Activated CD4-positive, alpha-beta T cell treated with anti-CD3 and anti-CD28 coated beads, Interleukin-2, Interleukin-6, amounts not matched to agents 100 ng/mL and 50 ng/mL, durations not matched to agents 16 hours and 8 hours (primary cell): Measurements from ENCODE around the gene GMDS.

ENCODE experiments used
- DNase-seq: peaks from one replicate; pipeline ENCODE4 v3.0.0-alpha.2; 2020

The GMDS gene

GRCh38 chr6:1923449-1923848 lies 322.0 kb downstream of the GMDS start:
- no peak for DNase-seq

GRCh38 chr6:1917626-1918371 lies 327.6 kb downstream of the GMDS start:
- DNase-seq = peak; percentile 61

DNA sequence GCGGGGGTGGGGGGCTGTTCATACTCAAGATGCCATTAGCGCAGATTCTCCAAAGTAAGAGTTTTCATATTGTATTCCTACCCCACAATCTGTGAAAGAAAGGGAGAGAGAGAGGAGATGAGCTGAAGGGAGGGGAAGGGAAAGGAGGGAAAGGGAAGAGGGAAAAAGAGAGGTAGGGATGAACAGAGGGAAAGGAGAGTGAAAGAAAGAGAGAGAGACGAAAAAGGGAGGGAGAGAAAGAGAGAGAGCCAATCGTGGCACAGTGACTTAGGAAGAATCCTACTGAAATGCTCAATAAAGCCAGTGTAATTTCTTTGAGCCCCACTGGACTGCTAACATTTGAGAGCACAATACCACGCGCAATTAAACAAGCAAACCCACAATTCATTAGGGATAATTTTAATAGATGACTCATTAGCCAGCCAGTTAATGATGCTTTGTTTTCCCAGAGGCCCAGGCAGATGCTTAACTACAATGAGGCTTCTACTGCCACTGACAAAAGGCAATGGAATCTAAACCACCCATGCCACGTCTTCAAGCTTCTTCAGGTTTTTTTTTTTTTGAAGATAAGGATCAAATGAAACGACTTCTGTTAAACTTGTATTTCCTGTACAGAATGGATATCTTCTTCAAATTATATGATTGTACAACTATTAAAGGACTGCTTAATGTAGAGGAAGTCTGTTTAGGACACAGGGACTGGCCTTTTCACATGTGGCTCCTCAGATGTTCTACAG lies 328.9 kb downstream of the GMDS start:
- DNase-seq = no peak

GRCh38 chr6:1915226-1915625 lies 330.2 kb downstream of the GMDS start:
- no peak for DNase-seq

GRCh38 chr6:1913577-1913976 lies 331.8 kb downstream of the GMDS start:
- DNase-seq = no peak

- DNase-seq = no peak
Observed at GRCh38 chr6:1912731-1913130, 332.7 kb downstream of the GMDS start.

GRCh38 chr6:1911474-1911873 lies 333.9 kb downstream of the GMDS start:
- no peak for DNase-seq

GRCh38 chr6:1910621-1911407 lies 334.6 kb downstream of the GMDS start:
- DNase-seq = no peak

DNA sequence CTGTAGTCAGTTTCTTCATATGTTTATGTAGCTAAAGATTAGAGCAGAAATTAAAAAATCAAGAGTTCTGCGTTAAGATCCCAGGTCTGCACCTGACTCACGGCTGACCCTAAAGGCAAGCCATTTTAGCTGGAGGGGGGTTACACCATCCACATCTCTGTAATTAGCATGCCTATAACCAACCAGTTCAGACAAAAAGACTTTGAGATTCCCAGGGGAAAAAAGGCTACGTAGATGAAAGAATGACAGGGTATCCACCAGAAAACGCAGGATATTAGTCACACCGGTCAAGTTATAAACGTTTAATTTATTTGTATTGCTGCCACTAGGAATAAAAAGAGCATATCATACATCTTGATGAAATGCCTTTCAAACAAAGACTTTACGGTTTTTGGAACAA lies 336.6 kb downstream of the GMDS start:
- DNase-seq = no peak

- DNase-seq = no peak
Observed at GRCh38 chr6:1906609-1907008, 338.8 kb downstream of the GMDS start.

- DNase-seq = no peak
Observed at GRCh38 chr6:1906014-1906413, 339.4 kb downstream of the GMDS start.

- DNase-seq = no peak
Observed at GRCh38 chr6:1904898-1905297, 340.5 kb downstream of the GMDS start.

DNA sequence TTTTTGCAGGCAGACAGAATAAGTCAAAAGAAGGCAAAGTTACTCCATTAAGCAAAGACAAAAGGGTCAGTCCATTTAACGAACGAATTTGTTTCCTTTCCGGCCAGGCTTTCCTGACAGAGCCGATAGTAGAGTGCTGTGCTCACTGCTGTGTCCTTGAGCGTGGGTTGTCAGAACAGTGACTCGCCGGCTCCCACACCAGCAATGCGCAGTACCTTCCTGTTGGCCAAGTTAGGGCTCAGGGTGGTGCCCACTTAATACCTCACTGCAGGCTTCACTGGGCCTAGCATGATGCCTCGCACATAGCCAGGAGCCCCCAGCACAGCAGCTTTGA lies 341.0 kb downstream of the GMDS start:
- no peak for DNase-seq

DNA sequence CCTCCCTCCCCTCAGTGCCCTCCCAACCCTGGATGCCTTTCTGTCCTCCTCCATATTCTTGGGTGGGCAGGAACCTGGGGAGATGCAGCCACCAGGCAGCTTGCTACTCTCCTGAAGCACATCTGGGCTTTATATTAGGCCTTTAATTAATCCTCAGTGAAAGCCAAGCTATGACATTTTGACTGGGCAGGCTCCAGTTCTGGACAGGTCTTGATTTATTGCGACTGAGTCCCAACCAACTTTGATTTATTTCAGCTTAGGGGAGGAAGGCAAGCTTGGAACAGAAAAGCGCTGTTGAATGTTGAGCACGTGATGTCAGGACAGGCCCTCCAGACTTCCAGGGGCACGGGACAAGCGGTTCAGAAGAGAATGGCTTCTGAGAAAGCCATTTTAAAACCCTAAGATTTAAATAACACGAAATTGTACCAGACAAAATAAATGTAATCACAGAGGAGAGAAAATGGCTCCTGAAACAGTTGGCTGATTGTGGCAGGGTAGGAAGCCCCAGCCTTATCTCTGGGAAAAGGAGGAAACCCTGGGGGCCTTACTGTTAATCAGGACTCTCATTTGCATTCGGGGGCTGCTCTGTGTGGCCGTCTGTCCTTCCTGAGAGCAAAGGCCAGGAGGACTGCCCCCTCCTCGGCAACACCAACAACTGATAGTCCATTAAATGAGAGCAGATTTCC lies 341.5 kb downstream of the GMDS start:
- DNase-seq = no peak

- no peak for DNase-seq
Observed at GRCh38 chr6:1901556-1901955, 343.8 kb downstream of the GMDS start.

GRCh38 chr6:1896897-1897296 lies 348.5 kb downstream of the GMDS start:
- DNase-seq = no peak

DNA sequence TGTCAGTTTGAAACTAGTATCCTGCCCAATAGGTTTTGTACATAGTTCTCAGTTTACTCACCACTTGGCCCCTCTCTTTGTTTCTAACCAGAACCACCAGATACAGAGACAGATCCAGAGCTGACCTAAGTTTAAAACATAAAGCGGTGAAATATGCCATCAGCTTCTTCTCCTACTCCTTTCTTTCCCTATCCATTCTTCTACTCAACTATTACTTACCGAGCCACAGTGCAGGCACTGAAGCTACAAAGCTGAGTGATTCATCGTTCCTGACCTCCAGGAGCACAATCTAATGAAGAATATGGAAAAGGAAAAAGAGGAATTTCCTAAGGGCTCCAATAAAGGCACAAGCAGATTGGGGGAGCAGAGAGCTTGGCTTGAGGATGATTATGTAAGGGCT lies 349.7 kb downstream of the GMDS start:
- no peak for DNase-seq

- no peak for DNase-seq
Observed at GRCh38 chr6:1894954-1895353, 350.5 kb downstream of the GMDS start.

- no peak for DNase-seq
Observed at GRCh38 chr6:1893470-1894130, 351.8 kb downstream of the GMDS start.

DNA sequence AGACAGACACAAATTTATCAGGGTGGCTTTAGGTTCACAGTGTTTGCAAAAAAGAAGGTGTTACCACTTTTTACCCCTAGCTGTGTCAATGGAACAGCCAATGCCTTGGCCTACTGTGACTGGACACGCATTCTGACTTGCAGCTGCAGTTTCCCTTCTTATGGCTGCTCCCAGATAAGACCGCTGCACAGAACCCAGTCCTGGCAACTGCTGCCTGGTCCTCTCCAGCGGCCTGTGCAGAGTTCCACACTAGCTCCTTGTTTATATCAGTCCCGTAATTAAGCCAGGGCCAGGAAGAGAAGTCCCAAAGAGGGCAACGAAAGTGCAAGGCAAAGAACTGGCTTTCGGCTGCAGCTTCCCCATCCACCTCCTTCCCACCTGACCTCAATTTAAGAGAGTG lies 352.7 kb downstream of the GMDS start:
- DNase-seq = no peak

GRCh38 chr6:1890987-1891386 lies 354.4 kb downstream of the GMDS start:
- DNase-seq = peak; percentile 7

DNA sequence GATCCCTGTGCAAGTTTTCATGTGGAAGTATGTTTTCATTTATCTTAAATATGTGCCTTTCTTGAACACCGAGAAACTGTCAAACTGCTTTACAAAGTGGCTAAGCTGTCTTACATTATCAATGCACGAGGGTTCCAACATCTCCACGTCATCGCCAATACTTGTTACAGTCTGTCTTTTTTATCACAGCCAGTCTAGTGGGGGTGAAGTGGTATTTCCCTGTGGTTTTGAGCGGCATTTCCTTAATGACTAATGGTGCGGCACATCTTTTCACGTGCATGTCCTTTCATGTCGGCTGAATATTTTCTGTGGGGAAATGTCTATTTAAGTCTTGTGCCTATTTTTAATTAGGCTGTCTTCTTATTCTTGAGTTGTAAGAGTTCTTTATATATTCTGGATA lies 355.3 kb downstream of the GMDS start:
- DNase-seq = peak; percentile 17

GRCh38 chr6:1885576-1886011 lies 359.8 kb downstream of the GMDS start:
- no peak for DNase-seq
